ENCODE measurements around the gene GARS1. TPM values are rescaled to one million over a fixed set of nuclear protein-coding genes. Genes with fewer than 3 reads are reported as not detected.

Gene GARS1
- total RNA-seq, 1 donor from 2014 or later, result 95.9 TPM

- H3K4me1 Mint-ChIP-seq, result no peaks in the 10 kb centered on the region
- Histone ChIP-seq H3K4me3 (no peak overlapping the region), H4K20me1 (ENCODE audit: low read depth) (no peaks in the 10 kb centered on the region), H3K9ac (no peak overlapping the region), H3K27ac (no peak overlapping the region), H2AFZ (replicated peaks) (no peak overlapping the region), H3F3A (ENCODE audit: low read depth) (no peaks in the 10 kb centered on the region), H3K36me3 (peaks cover 41% of the 10 kb centered on the region), H3K4me1 (no peaks in the 10 kb centered on the region), H3K4me2 (no peak overlapping the region), H3K79me2 (ENCODE audit: low read depth) (peaks cover 12% of the 10 kb centered on the region), H3K9me3 (ENCODE audit: low read depth) (no peaks in the 10 kb centered on the region), H3K27me3 (no peaks in the 10 kb centered on the region)
- H3K9me3 Mint-ChIP-seq, result no peaks in the 10 kb centered on the region
- no peaks in the 10 kb centered on the region for H3K27me3 Mint-ChIP-seq (ENCODE audit: insufficient read depth, low read depth)
- peaks cover 47% of the 10 kb centered on the region for H3K36me3 Mint-ChIP-seq
- H3K4me3 Mint-ChIP-seq, result no peak overlapping the region
- TF ChIP-seq EZH2phosphoT487 (IDR thresholded peaks at IDR 0.05), result no peak
- TF ChIP-seq, protein P1, sequence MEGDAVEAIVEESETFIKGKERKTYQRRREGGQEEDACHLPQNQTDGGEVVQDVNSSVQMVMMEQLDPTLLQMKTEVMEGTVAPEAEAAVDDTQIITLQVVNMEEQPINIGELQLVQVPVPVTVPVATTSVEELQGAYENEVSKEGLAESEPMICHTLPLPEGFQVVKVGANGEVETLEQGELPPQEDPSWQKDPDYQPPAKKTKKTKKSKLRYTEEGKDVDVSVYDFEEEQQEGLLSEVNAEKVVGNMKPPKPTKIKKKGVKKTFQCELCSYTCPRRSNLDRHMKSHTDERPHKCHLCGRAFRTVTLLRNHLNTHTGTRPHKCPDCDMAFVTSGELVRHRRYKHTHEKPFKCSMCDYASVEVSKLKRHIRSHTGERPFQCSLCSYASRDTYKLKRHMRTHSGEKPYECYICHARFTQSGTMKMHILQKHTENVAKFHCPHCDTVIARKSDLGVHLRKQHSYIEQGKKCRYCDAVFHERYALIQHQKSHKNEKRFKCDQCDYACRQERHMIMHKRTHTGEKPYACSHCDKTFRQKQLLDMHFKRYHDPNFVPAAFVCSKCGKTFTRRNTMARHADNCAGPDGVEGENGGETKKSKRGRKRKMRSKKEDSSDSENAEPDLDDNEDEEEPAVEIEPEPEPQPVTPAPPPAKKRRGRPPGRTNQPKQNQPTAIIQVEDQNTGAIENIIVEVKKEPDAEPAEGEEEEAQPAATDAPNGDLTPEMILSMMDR (IDR thresholded peaks at IDR 0.05), result no peak
- H3K27ac Mint-ChIP-seq, result no peak overlapping the region
- no peak for DNase-seq (ENCODE audit: low spot score)
Observed at GRCh38 chr7:30612658-30613265, 18.1 kb downstream of the GARS1 start.

DNA sequence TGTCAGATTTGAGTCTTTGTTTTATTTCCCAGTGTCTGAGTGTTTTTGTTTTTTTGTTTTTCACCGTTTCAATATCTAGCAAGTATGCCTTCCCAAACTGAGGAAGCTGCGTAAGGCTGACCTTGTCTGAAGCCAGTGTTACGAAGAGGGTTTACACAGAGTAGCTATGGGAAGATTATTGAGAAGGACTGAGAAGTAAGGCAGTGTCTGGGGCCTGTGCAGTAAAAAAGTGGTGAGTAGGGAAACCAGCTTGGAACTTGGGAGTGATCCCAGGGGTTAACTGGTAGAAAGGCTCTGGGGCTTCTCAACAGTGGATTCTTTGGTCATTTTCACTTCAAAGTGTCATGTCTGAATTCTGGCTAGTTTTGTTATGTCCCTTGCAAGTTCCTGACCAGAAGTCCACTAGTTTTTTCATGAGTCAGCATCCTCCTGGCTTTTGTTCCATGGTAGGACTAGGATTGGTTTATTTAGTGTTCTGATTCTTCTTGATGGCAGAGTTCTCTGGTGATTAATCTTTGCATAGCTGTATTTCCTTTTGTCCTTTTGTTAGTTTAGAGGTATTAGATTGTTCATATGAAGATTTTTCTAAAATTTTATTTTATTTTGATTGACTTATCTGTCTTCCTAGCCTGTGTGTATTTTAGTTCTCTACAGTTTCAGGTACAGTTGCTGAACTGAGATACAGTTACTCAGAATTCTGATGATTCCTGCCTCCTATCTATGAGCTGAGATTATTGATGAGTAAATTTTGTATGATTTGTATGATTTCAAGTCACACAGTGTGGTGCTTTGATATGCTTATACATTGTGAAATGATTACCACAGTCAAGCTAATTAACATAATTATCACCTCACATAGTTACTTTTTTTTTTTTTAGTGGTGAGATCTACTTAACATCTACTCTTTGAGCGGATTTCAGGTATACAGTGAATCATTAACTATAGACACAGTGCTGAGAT is 19.0 kb downstream of the GARS1 start:
- no peaks in the 10 kb centered on the region for H3K9me3 Mint-ChIP-seq
- Histone ChIP-seq H2AFZ (replicated peaks) (no peak overlapping the region), H3K4me3 (no peak overlapping the region), H3K9me3 (ENCODE audit: low read depth) (no peaks in the 10 kb centered on the region), H3K79me2 (ENCODE audit: low read depth) (peaks cover 12% of the 10 kb centered on the region), H3K9ac (no peak overlapping the region), H3K4me2 (no peak overlapping the region), H3K27me3 (no peaks in the 10 kb centered on the region), H4K20me1 (ENCODE audit: low read depth) (no peaks in the 10 kb centered on the region), H3F3A (ENCODE audit: low read depth) (no peaks in the 10 kb centered on the region), H3K36me3 (peaks cover 41% of the 10 kb centered on the region), H3K27ac (no peak overlapping the region), H3K4me1 (no peaks in the 10 kb centered on the region)
- H3K36me3 Mint-ChIP-seq, result peaks cover 47% of the 10 kb centered on the region
- H3K27me3 Mint-ChIP-seq (ENCODE audit: insufficient read depth, low read depth), result no peaks in the 10 kb centered on the region
- no peaks in the 10 kb centered on the region for H3K4me1 Mint-ChIP-seq
- DNase-seq (ENCODE audit: low spot score), result no peak
- H3K27ac Mint-ChIP-seq, result no peak overlapping the region
- H3K4me3 Mint-ChIP-seq, result no peak overlapping the region
- TF ChIP-seq EZH2 (IDR thresholded peaks at IDR 0.05), result no peak
- TF ChIP-seq, protein P1 (IDR thresholded peaks at IDR 0.05), result no peak
- no peak for TF ChIP-seq EZH2phosphoT487 (IDR thresholded peaks at IDR 0.05)

DNA sequence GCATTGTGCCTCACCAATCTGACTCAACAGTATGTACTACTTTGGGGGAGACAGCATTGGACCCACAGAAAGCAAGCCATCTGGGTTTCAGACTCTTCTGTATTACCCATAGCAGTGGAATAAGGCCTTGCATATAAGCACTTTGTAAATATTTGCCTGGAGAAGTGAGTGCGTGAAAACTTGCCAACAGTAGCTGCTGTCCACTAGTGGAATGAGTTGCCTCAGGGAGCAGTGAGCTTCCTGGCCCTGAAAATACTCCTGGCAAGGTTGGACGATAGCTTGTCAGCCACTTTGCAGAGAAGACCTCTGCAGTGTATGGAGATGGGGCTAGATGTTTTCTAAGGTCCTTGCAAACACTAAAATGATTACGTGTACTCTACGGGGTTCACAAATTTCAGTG is 21.6 kb downstream of the GARS1 start:
- H3K4me3 Mint-ChIP-seq, result no peak overlapping the region
- no peaks in the 10 kb centered on the region for H3K27me3 ChIP-seq
- H3K4me3 ChIP-seq, result no peak overlapping the region
- H3K27ac Mint-ChIP-seq, result no peak overlapping the region
- H3K27me3 Mint-ChIP-seq (ENCODE audit: insufficient read depth, low read depth), result no peaks in the 10 kb centered on the region
- peaks cover 34% of the 10 kb centered on the region for H3K36me3 ChIP-seq
- H3K36me3 Mint-ChIP-seq, result peaks cover 41% of the 10 kb centered on the region
- no peak overlapping the region for H3K4me2 ChIP-seq
- H3K9ac ChIP-seq, result no peak overlapping the region
- H3F3A ChIP-seq (ENCODE audit: low read depth), result no peaks in the 10 kb centered on the region
- H2AFZ ChIP-seq (replicated peaks), result no peak overlapping the region
- no peaks in the 10 kb centered on the region for H3K9me3 ChIP-seq (ENCODE audit: low read depth)
- H3K27ac ChIP-seq, result no peak overlapping the region
- no peaks in the 10 kb centered on the region for H3K4me1 Mint-ChIP-seq
- no peak for DNase-seq (ENCODE audit: low spot score)
- H3K79me2 ChIP-seq (ENCODE audit: low read depth), result peaks cover 12% of the 10 kb centered on the region
- no peaks in the 10 kb centered on the region for H3K9me3 Mint-ChIP-seq
- no peaks in the 10 kb centered on the region for H3K4me1 ChIP-seq
- TF ChIP-seq EZH2phosphoT487 (IDR thresholded peaks at IDR 0.05) (no peak), EZH2 (IDR thresholded peaks at IDR 0.05) (no peak)
- TF ChIP-seq, protein P1 (IDR thresholded peaks at IDR 0.05), result no peak
- H4K20me1 ChIP-seq (ENCODE audit: low read depth), result no peaks in the 10 kb centered on the region
